Keratinocyte (primary cell): Measurements from ENCODE around the gene FREM1. TPM values are rescaled to one million over a fixed set of nuclear protein-coding genes. Genes with fewer than 3 reads are reported as not detected.

Experiments used
- DNase-seq: peaks from one replicate; pipeline ENCODE4 v3.0.0-alpha.2; 2011; ENCODE audit warnings: low read depth, missing footprints, low spot score
- FAIRE-seq: peaks from 2 replicates; lab custom pipeline; 2011; peaks lifted over from hg19 to GRCh38; lab: Jason Lieb, UNC
- H2AFZ ChIP-seq: 2 replicates; pipeline ENCODE4 v1.6.0; 2012; ENCODE audit warnings: low read length, control low read depth, inconsistent platforms; ENCODE audit not compliant: control insufficient read depth
- H3K27ac ChIP-seq: 2 replicates; pipeline ENCODE4 v1.5.1; 2011; ENCODE audit warnings: low read length; ENCODE audit not compliant: control insufficient read depth, insufficient read depth
- H3K27me3 ChIP-seq: 3 replicates; pipeline ENCODE4 v1.6.0; 2011; ENCODE audit warnings: low read length; ENCODE audit not compliant: control insufficient read depth, insufficient read depth; ENCODE audit errors: extremely low read depth
- H3K36me3 ChIP-seq, 2 experiments: 2 replicates in 1 of 2; 3 replicates in 1 of 2; pipeline ENCODE4 v1.5.1; 2011; ENCODE audit warnings: low read length in 2 of 2, mild to moderate bottlenecking in 1 of 2; ENCODE audit not compliant: control insufficient read depth in 2 of 2, insufficient read depth in 2 of 2; ENCODE audit errors: extremely low read depth in 1 of 2
- H3K4me1 ChIP-seq: 3 replicates; pipeline ENCODE4 v1.5.1; 2011; ENCODE audit warnings: low read length; ENCODE audit not compliant: control insufficient read depth, insufficient read depth; ENCODE audit errors: extremely low read depth
- H3K4me2 ChIP-seq: 3 replicates; pipeline ENCODE4 v1.6.0; 2011; ENCODE audit warnings: low read depth, low read length; ENCODE audit not compliant: control insufficient read depth, insufficient read depth; ENCODE audit errors: extremely low read depth
- H3K4me3 ChIP-seq, 3 experiments: fragments of 200-600 bp in 1 of 3; sonication (generic) in 1 of 3; 2 replicates in 2 of 3; 3 replicates in 1 of 3; pipeline ENCODE4 v1.5.1; 2011 to 2016; ENCODE audit warnings: low read length in 3 of 3, mild to moderate bottlenecking in 3 of 3, control low read depth in 2 of 3, inconsistent platforms in 1 of 3, low read depth in 1 of 3, mixed read lengths in 1 of 3, mixed run types in 1 of 3, moderate library complexity in 1 of 3; ENCODE audit not compliant: control insufficient read depth in 2 of 3, insufficient read depth in 2 of 3; ENCODE audit errors: extremely low read depth in 1 of 3
- H3K79me2 ChIP-seq: 2 replicates; pipeline ENCODE4 v1.6.0; 2012; ENCODE audit warnings: low read length; ENCODE audit not compliant: control insufficient read depth, insufficient read depth
- H3K9ac ChIP-seq: 3 replicates; pipeline ENCODE4 v1.6.0; 2011; ENCODE audit warnings: low read length; ENCODE audit not compliant: control insufficient read depth, insufficient read depth; ENCODE audit errors: extremely low read depth
- H3K9me1 ChIP-seq: 3 replicates; pipeline ENCODE4 v1.6.0; 2011; ENCODE audit warnings: low read length; ENCODE audit not compliant: control insufficient read depth, insufficient read depth; ENCODE audit errors: extremely low read depth
- H3K9me3 ChIP-seq: 2 replicates; pipeline ENCODE4 v1.5.1; 2012; ENCODE audit warnings: low read depth, low read length; ENCODE audit not compliant: control insufficient read depth
- H4K20me1 ChIP-seq: 3 replicates; pipeline ENCODE4 v1.6.0; 2011; ENCODE audit warnings: low read length; ENCODE audit not compliant: control insufficient read depth, insufficient read depth; ENCODE audit errors: extremely low read depth
- EZH2 ChIP-seq: IDR thresholded peaks from one replicate; pipeline ENCODE4 v1.6.1; 2012; ENCODE audit warnings: inconsistent platforms, mild to moderate bottlenecking, low read length, moderate library complexity
- dilution Hi-C: fragments of 300-500 bp; cut with MboI; formaldehyde crosslinking; loops from one replicate; pipeline ENCODE4 v1.7.0; 2020; ENCODE audit warnings: low sequenced_read_pairs; ENCODE audit not compliant: extremely low pct_ligation_motif_present
- polyA plus RNA-seq, 5 experiments: library from polyadenylated mRNA; depleted of rRNA in 3 of 5; stranded (reverse) in 3 of 5; stranded (forward) in 1 of 5; unstranded in 1 of 5; fragments of >200 nt; gene quantifications; 1 replicate in 1 of 5; 2 replicates in 3 of 5; 3 replicates in 1 of 5; pipeline versions ENCODE4 v1.2.1 to v1.2.3, GENCODE V29; 2011 to 2012; ENCODE audit warnings: missing spikeins in 2 of 5, low read depth in 1 of 5, low replicate concordance in 1 of 5
- TF ChIP-seq, protein P1 (sequence below), 3 experiments: IDR thresholded peaks in 1 of 3; conservative IDR thresholded peaks in 1 of 3; optimal IDR thresholded peaks in 1 of 3; 2 replicates in 2 of 3; 3 replicates in 1 of 3; pipeline versions ENCODE3 to v1.5.1; 2011; ENCODE audit warnings: low read length in 3 of 3, mild to moderate bottlenecking in 3 of 3, moderate library complexity in 2 of 3, control low read depth in 1 of 3, inconsistent platforms in 1 of 3; ENCODE audit not compliant: insufficient read depth in 2 of 3; ENCODE audit errors: extremely low read depth in 1 of 3

Gene FREM1
- polyA plus RNA-seq, 1 donor (not counting 4 experiments of a cell fraction or from before 2014, with no cell fraction given): under 0.01 TPM

- Histone ChIP-seq H3K4me2 (no peak overlapping the region), H3K4me3 (no peak overlapping the region), H3K9me3 (no peaks in the 10 kb centered on the region), H2AFZ (no peak overlapping the region), H4K20me1 (no peaks in the 10 kb centered on the region), H3K27me3 (peaks cover 9% of the 10 kb centered on the region), H3K27ac (no peak overlapping the region), H3K9me1 (no peaks in the 10 kb centered on the region), H3K36me3 (no peaks in the 10 kb centered on the region), H3K4me1 (no peaks in the 10 kb centered on the region), H3K9ac (no peak overlapping the region), H3K79me2 (no peaks in the 10 kb centered on the region)
- TF ChIP-seq EZH2: no peak
- TF ChIP-seq, protein P1, sequence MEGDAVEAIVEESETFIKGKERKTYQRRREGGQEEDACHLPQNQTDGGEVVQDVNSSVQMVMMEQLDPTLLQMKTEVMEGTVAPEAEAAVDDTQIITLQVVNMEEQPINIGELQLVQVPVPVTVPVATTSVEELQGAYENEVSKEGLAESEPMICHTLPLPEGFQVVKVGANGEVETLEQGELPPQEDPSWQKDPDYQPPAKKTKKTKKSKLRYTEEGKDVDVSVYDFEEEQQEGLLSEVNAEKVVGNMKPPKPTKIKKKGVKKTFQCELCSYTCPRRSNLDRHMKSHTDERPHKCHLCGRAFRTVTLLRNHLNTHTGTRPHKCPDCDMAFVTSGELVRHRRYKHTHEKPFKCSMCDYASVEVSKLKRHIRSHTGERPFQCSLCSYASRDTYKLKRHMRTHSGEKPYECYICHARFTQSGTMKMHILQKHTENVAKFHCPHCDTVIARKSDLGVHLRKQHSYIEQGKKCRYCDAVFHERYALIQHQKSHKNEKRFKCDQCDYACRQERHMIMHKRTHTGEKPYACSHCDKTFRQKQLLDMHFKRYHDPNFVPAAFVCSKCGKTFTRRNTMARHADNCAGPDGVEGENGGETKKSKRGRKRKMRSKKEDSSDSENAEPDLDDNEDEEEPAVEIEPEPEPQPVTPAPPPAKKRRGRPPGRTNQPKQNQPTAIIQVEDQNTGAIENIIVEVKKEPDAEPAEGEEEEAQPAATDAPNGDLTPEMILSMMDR (optimal IDR thresholded peaks at IDR 0.05 in 1 of 3, IDR thresholded peaks at IDR 0.05 in 1 of 3, conservative IDR thresholded peaks at IDR 0.05 in 1 of 3; ENCODE audit: extremely low read depth in 1 of 3, insufficient read depth in 2 of 3, low read length in 3 of 3): no peak
- no peak for DNase-seq
- FAIRE-seq: no peak
- dilution Hi-C loops: no loop called here
Observed at GRCh38 chr9:14723301-14723700, 186.9 kb downstream of the FREM1 start.

- Histone ChIP-seq H2AFZ (no peak within 1 kb of the TSS), H3K9me1 (no peaks in the 10 kb centered on the region), H3K27me3 (peaks cover 9% of the 10 kb centered on the region), H3K4me3 (no peak within 1 kb of the TSS), H3K9ac (no peak within 1 kb of the TSS), H3K36me3 (no peaks in the 10 kb centered on the region), H3K79me2 (no peaks in the 10 kb centered on the region), H3K27ac (no peak within 1 kb of the TSS), H3K9me3 (no peaks in the 10 kb centered on the region), H3K4me2 (no peak within 1 kb of the TSS), H4K20me1 (no peaks in the 10 kb centered on the region), H3K4me1 (no peaks in the 10 kb centered on the region)
- TF ChIP-seq, protein P1 (optimal IDR thresholded peaks at IDR 0.05 in 1 of 3, IDR thresholded peaks at IDR 0.05 in 1 of 3, conservative IDR thresholded peaks at IDR 0.05 in 1 of 3; ENCODE audit: extremely low read depth in 1 of 3, insufficient read depth in 2 of 3, low read length in 3 of 3): no peak
- no peak for TF ChIP-seq EZH2
- dilution Hi-C loops: no loop called here
- FAIRE-seq (no peak), DNase-seq (no peak)
Observed at GRCh38 chr9:14722391-14723035, 187.7 kb downstream of the FREM1 start, which contains the start of gene CER1. TSS of gene CER1 (minus strand) at chr9:14722733. CDS start at chr9:14722672, 61 bp downstream.
